Skeletal muscle satellite cell (primary cell): ENCODE measurements around the gene DBI.

ENCODE experiments used
- H3K27me3 ChIP-seq: 2 replicates; pipeline ENCODE4 v1.7.0; 2013; ENCODE audit warnings: low read length; ENCODE audit not compliant: control insufficient read depth, insufficient read depth
- H3K36me3 ChIP-seq: 2 replicates; pipeline ENCODE4 v1.7.0; 2013; ENCODE audit warnings: mild to moderate bottlenecking, control low read depth, low read length; ENCODE audit not compliant: insufficient read depth
- H3K4me1 ChIP-seq: 2 replicates; pipeline ENCODE4 v1.7.0; 2013; ENCODE audit warnings: low read length; ENCODE audit not compliant: control insufficient read depth, insufficient read depth
- H3K4me2 ChIP-seq: 2 replicates; pipeline ENCODE4 v1.7.0; 2013; ENCODE audit warnings: mild to moderate bottlenecking, low read length
- H3K4me3 ChIP-seq: 2 replicates; pipeline ENCODE4 v1.7.0; 2013; ENCODE audit warnings: low read length
- H3K9ac ChIP-seq: 2 replicates; pipeline ENCODE4 v1.7.0; 2013; ENCODE audit warnings: mild to moderate bottlenecking, low read depth, low read length, moderate library complexity
- H3K9me3 ChIP-seq: replicated peaks from 2 replicates; pipeline ENCODE4 v1.7.0; 2013; ENCODE audit warnings: mild to moderate bottlenecking, control low read depth, low read length

DBI gene

DNA sequence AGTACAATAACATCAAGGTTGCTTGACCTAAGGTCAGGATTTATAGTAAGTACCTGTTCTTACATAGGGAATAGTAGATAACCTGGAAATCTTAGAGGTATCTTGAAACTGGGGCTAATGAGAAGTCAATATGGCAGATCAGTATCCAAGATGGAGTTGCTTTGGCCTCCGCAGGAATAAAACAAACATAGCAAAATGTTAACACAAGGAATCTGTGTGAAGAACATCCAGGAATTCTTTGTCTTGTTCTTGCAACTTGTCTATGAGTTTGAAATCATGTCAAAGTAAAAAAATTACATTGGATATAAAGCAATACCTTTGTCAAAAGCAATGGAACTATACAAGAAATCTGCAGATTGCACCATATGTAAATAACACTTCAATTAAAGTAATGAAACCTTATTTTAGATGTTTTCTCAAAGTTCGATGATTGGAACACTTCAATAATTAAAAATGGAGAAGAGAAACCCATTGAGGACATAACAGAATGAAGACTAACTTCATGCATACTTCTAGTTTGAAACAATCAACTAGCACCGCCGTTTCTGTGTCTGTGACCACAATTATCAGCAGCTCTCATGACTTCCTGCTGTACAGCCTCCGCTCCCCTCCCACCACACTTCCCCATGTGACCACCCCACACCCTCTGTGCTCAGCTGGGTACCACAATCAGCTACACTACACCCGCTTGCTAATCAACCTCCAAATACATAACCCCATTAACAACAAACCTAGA, 27.8 kb upstream of the DBI start:
- Histone ChIP-seq H3K9ac (no peak overlapping the region), H3K4me2 (no peak overlapping the region), H3K36me3 (no peaks in the 10 kb centered on the region), H3K9me3 (no peaks in the 10 kb centered on the region), H3K4me3 (no peak overlapping the region), H3K4me1 (no peaks in the 10 kb centered on the region), H3K27me3 (no peaks in the 10 kb centered on the region)

DNA sequence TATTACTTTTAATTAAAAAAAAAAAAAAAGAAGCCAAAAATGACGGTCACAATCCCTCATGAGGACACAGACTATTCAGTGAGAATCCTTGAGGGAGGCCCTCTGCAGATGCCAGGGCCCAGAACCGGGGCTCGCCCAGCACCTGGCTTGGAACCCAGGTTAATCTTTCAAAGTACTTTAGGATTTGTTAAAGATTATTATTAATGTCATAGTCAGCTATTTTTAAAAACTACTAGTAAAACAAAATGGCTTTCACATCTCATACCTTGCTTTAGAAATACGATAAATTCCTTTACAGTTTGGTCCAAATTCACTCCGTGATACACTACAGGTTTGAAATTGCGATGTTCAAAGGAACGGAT, 27.2 kb upstream of the DBI start:
- Histone ChIP-seq H3K9ac (no peak overlapping the region), H3K9me3 (no peaks in the 10 kb centered on the region), H3K4me2 (no peak overlapping the region), H3K4me1 (no peaks in the 10 kb centered on the region), H3K4me3 (no peak overlapping the region), H3K36me3 (no peaks in the 10 kb centered on the region), H3K27me3 (no peaks in the 10 kb centered on the region)

DNA sequence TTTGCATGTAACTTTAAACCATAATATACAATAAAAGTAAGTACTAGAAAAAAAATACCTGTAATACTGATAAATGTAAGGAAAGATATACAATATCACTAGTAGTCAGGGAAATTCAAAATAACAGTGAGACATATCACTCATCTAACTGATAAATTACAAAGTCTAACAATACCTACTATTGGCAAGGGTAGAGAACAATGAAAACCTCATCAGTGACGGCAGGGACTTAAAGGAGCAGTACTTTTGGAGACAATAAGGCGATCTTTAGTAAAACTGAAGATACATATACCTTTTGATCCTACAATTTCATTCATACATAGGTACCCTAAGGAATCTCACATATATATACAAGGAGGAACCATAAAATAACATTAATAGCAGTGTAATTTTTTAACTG, 25.1 kb upstream of the DBI start:
- no peaks in the 10 kb centered on the region for H3K4me1 ChIP-seq
- H3K4me2 ChIP-seq = no peak overlapping the region
- H3K27me3 ChIP-seq = no peaks in the 10 kb centered on the region
- no peaks in the 10 kb centered on the region for H3K36me3 ChIP-seq
- H3K4me3 ChIP-seq = no peak overlapping the region
- no peaks in the 10 kb centered on the region for H3K9me3 ChIP-seq
- H3K9ac ChIP-seq = no peak overlapping the region

DNA sequence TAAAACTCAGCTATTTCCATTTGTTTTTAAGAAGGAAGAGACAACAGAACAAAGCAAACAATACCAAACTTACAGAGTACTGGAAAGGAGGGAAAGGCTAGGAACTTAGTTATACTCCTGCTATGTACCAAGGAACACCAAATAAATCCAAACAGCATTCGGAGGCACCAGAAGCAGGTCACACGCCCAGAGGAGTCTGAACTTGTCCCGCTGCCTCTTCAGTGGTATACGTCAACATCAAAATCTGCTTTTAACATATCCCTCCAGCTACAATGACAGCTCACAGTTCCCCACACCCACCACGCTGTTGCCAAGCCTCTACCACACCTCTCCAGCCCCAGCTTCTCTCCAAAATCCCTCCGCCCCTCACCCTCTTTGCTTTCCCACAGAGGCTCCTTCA, 17.5 kb upstream of the DBI start:
- no peak overlapping the region for H3K9ac ChIP-seq

DNA sequence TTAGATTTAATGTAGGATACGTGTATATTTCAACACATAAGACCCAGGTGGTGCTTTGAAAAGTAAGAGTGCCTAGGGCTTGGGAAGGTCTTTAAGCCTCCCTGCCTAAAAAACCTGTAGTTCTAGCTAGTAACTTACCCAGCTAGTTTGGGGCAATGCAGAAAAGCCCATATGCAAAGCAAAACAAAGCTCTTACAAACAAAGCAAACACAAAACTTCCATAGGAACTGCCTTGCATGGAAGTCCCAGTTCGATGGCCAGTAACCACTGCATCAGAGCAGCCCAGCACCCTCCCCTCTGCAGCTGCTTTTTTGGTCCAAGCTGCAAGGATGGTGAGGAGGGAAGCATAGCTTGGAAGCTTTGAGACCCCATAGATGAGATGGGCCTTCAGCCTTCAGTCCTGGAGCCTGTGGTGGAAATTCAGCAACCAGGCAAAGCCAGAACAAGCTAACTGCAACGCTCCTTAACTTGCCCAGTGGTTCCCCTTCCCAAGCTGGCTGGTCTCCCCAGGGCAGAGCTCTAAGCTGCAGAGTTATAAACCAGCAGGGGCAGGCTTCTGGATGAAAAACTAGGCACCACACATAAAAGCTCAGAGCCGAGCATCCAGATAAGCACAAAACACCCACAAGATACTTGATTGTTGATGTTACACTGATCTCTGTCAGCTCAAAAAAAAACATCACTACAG, 16.3 kb upstream of the DBI start:
- H3K36me3 ChIP-seq = no peaks in the 10 kb centered on the region
- H3K4me1 ChIP-seq = no peaks in the 10 kb centered on the region
- no peak overlapping the region for H3K9ac ChIP-seq
- H3K4me3 ChIP-seq = no peak overlapping the region
- no peaks in the 10 kb centered on the region for H3K27me3 ChIP-seq
- H3K9me3 ChIP-seq = no peaks in the 10 kb centered on the region
- H3K4me2 ChIP-seq = no peak overlapping the region

More for the DNA sequence above, 17.5 kb upstream of the DBI start:
- H3K36me3 ChIP-seq = no peaks in the 10 kb centered on the region
- no peaks in the 10 kb centered on the region for H3K27me3 ChIP-seq
- H3K4me3 ChIP-seq = no peak overlapping the region
- H3K9me3 ChIP-seq = no peaks in the 10 kb centered on the region
- H3K4me1 ChIP-seq = no peaks in the 10 kb centered on the region
- H3K4me2 ChIP-seq = no peak overlapping the region

DNA sequence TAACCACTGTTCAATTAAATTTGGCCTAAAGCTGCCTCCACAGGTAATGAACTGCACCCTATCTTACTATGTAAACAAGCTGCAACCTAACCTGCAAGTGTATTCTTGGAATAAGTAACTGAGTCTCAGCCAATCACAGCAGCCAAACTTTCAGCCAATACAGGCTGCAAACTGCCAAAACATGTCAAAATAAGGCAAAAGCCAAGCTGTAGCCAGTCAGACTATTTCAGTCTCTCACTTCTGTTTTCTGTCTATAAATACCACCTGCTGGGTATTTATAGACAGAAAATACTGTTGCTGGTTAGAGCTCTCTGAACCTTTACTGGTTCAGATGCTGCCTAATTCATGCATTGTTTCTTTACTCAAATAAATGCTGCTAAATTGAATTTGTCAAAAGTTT, 14.4 kb upstream of the DBI start:
- H3K9me3 ChIP-seq = no peaks in the 10 kb centered on the region
- H3K9ac ChIP-seq = no peak overlapping the region

DNA sequence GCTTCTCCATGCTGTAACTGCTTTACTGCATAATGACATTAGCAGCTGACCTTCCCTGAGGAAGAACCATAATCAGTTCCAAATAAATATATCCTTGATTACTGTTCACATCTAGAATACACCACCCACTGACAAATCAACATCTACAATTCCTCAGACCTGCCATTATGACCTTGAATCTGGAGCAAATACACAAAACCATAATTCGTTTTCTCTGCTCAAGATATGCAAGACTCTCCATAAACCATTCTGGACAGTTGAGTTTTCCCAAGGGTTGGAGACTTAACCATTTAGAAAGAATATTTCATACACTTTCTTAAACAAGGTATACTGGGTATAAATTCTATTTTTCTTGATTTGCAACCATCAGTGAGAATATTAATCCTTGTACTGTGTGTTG, 11.9 kb upstream of the DBI start:
- Histone ChIP-seq H3K27me3 (no peaks in the 10 kb centered on the region), H3K4me3 (no peak overlapping the region), H3K36me3 (no peaks in the 10 kb centered on the region), H3K9me3 (no peaks in the 10 kb centered on the region), H3K4me1 (no peaks in the 10 kb centered on the region), H3K4me2 (no peak overlapping the region), H3K9ac (no peak overlapping the region)

More for the DNA sequence above, 14.4 kb upstream of the DBI start:
- H3K27me3 ChIP-seq = no peaks in the 10 kb centered on the region
- no peak overlapping the region for H3K4me2 ChIP-seq
- no peak overlapping the region for H3K4me3 ChIP-seq
- H3K4me1 ChIP-seq = no peaks in the 10 kb centered on the region
- H3K36me3 ChIP-seq = no peaks in the 10 kb centered on the region

DNA sequence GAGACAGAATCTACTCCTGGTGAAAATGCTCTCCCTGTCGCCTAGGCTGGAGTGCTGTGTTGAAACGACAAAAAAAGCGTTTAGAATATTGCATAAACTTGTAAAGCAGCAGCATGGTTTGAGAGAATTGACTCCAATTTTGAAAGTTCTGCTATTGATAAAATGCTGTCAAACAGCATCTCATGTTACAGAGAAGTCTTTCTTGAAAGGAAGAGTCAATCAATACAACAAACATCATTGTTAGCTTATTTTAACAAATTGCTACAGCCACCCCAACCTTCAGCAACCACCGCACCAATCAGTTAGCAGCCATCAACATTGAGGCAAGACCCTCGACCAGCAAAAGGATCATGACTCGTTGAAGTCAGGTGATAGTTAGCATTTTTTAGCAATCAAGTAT, 7.0 kb upstream of the DBI start:
- Histone ChIP-seq H3K9me3 (no peaks in the 10 kb centered on the region), H3K4me1 (no peaks in the 10 kb centered on the region), H3K36me3 (no peaks in the 10 kb centered on the region), H3K27me3 (no peaks in the 10 kb centered on the region), H3K9ac (no peak overlapping the region), H3K4me2 (no peak overlapping the region), H3K4me3 (no peak overlapping the region)

DNA sequence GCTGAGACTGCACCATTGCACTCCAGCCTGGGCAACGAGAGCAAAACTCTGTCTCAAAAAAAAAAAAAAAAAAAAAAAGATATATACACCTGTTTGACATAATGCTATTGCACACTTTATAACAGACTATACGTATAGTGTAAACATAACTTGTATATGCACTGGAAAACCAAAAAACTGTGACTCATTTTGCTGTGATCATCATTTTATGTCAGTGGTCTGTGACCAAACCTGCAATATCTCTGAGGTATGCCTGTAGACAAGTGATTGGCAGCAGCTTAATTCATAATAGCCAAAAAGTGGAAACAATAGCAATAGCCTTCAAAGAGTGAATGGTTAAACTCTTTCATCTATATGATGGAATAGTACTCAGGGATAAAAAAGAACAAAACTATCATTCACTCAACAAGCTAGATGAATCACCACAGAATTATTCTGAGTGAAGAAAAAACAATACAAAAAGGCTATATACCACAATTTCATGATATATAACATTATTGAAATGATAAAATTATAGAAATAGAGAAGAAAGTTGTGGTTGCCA, 6.3 kb upstream of the DBI start:
- no peaks in the 10 kb centered on the region for H3K27me3 ChIP-seq
- no peak overlapping the region for H3K9ac ChIP-seq
- no peak overlapping the region for H3K4me3 ChIP-seq
- H3K4me2 ChIP-seq = no peak overlapping the region
- H3K9me3 ChIP-seq = no peaks in the 10 kb centered on the region
- no peaks in the 10 kb centered on the region for H3K36me3 ChIP-seq
- H3K4me1 ChIP-seq = peaks cover 5% of the 10 kb centered on the region

DNA sequence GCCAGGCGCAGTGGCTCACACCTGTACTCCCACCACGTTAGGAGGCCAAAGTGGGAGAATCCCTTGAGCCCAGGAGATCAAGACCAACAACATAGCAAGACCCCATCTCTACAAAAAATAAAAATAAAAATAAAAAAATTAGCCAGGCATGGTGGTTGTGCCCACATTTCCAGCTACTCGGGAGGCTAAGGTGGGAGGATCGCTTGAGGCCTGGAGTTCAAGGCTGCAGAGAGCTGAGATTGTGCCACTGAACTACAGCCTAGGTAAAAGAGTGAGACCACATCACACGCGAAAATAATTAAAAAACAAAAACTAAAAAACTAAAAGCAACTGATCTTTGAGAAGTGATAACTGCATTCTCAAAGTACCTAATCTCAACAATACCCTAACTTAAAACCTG, 2.0 kb upstream of the DBI start:
- H3K4me3 ChIP-seq = no peak overlapping the region
- H3K36me3 ChIP-seq = peaks cover 15% of the 10 kb centered on the region
- no peak overlapping the region for H3K9ac ChIP-seq
- H3K27me3 ChIP-seq = no peaks in the 10 kb centered on the region
- H3K9me3 ChIP-seq = no peaks in the 10 kb centered on the region
- H3K4me1 ChIP-seq = peaks cover 22% of the 10 kb centered on the region
- H3K4me2 ChIP-seq = peak overlapping the region; percentile 92

DNA sequence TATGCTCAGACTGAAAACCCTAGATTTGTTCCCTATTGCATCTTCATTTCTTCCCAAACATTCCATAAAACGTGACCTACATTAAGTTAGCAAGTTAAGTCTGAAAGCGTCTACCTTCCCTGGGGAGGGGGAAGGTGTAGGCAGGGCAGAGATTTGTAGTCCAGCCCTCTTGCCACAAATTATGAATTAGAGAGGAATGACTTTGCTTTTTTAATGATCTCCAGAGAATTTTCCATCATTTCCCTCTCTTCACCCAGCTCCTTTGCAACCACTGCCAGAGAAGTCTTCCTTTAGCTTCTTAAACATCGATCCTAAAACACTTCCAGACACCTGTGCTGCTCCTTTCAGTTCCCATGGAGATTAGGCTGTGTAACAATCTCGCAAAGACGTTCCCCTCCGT, 1.3 kb upstream of the DBI start:
- no peaks in the 10 kb centered on the region for H3K9me3 ChIP-seq
- peak overlapping the region; percentile 97 for H3K4me3 ChIP-seq
- H3K36me3 ChIP-seq = peaks cover 21% of the 10 kb centered on the region
- no peaks in the 10 kb centered on the region for H3K27me3 ChIP-seq
- peak overlapping the region; percentile 92 for H3K4me2 ChIP-seq
- H3K4me1 ChIP-seq = peaks cover 22% of the 10 kb centered on the region
- H3K9ac ChIP-seq = peak overlapping the region; percentile 91
